Measurements from ENCODE around the gene SELENOO.

The SELENOO gene

GRCh38 chr22:50224071-50224470 lies 23.3 kb downstream of the SELENOO start:
- H4K20me1 ChIP-seq (ENCODE audit: insufficient read depth, low read length), result peaks cover 51% of the 10 kb centered on the region
- ATAC-seq (ENCODE audit: insufficient read depth, low read depth), result no peak
- H3K4me3 ChIP-seq (ENCODE audit: low read depth in 1 of 2, low read length in 2 of 2), result no peak overlapping the region
- DNase-seq, result no peak
- no peak overlapping the region for H3K4me2 ChIP-seq (ENCODE audit: insufficient read depth, low read length)
- H3K27ac ChIP-seq (ENCODE audit: low read length), result no peak overlapping the region
- no peak for TF ChIP-seq CTCF (IDR thresholded peaks at IDR 0.05; ENCODE audit: borderline replicate concordance, extremely low read depth, low read length, poor library complexity, severe bottlenecking)
- no peak for TF ChIP-seq EZH2 (IDR thresholded peaks at IDR 0.05; ENCODE audit: borderline replicate concordance, low read depth, low read length, severe bottlenecking)
- no peaks in the 10 kb centered on the region for H3K27me3 ChIP-seq (ENCODE audit: insufficient read depth, low read length, poor library complexity)
- H3K4me1 ChIP-seq (ENCODE audit: insufficient read depth, low read length), result no peaks in the 10 kb centered on the region
- H3K79me2 ChIP-seq (ENCODE audit: insufficient read depth, low read length), result 0 out of 2 replicates have a peak, but pooled peaks cover under 1% of the 10 kb centered on the region
- H3K9me3 ChIP-seq (ENCODE audit: insufficient read depth, low read length, severe bottlenecking), result no peaks in the 10 kb centered on the region
- no peak overlapping the region for H2AFZ ChIP-seq (ENCODE audit: low read depth, low read length)
- H3K9ac ChIP-seq (ENCODE audit: low read depth, low read length), result no peak overlapping the region
- H3K36me3 ChIP-seq (ENCODE audit: insufficient read depth, low read length), result peaks cover 87% of the 10 kb centered on the region

DNA sequence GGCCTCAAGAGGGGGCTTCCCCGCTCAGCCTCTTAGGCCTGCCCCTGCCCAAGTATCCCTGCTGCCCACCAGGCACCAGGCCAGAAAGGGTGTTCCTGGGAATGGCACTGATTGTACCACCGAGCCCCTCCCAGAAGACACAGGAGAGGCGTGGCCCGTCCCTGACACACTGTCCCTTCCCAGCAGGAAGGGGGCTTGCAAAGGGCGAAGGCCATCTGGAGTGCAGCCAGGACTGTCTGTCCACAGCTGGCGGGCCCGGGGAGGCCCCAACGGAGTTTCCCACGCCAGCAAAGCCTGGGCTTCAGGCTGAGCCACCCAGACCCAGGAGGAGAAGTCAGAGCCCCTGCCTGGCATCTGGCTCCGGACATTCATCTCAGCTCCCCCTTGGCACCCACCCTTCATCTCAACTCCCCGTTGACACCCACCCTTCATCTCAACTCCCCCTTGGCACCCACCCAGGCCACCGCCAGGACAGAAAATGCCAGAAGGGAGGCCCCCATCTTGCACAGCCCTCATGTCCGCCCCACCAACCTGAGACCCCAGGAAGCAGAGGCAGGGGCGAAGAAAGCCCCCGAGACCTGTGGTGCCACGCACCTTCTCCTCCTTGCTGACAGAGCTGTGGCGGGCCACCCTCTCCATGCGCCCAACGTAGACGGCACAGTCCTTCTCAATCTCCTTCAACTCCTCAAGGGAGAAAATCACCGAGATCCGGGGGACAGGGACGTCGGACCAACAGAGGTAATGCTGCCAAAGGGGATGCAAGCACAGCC lies 24.6 kb downstream of the SELENOO start:
- no peak for TF ChIP-seq EZH2 (IDR thresholded peaks at IDR 0.05; ENCODE audit: borderline replicate concordance, low read depth, low read length, severe bottlenecking)
- TF ChIP-seq CTCF (IDR thresholded peaks at IDR 0.05; ENCODE audit: borderline replicate concordance, extremely low read depth, low read length, poor library complexity, severe bottlenecking), result no peak

DNA sequence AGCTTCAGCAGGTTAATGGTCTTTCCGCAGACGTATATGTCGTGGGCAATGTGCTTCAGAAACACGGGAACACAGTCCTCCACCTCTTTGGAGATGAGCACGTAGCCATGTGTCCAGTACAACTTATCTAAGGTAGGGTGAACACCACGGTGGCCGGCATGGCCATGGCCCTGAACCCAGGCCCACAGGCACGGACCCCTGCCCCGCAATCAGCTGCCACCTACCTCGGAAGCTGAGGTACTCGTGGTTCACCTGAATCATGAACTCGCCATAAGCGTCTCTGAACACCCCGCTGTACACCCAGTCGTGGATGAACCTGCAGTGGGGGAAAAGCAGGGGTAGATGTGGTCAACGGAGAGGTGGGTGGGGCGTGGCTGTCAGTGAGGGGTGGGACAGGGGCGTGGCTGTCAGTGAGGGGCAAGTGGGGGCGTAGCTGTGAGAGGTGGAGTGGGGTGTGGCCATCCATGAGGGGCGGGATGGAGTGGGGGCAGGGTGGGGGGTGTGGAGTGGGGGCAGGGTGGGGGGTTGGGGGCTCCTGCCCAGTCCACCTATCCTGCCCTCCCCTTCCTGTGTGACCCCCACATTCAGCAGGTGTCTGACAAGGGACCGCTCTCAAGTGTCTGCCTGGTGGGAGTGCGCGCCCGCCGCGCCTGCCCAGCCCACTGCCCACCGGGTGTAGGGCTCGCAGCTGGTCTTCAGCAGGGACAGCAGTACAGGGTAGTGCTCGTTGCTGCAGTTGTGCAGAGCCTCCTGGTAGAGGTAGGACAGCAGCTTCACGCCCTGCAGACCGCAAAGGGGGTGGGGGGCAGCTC lies 25.5 kb downstream of the SELENOO start:
- Histone ChIP-seq H4K20me1 (ENCODE audit: insufficient read depth, low read length) (peaks cover 36% of the 10 kb centered on the region), H3K79me2 (ENCODE audit: insufficient read depth, low read length) (peaks cover 12% of the 10 kb centered on the region; the same call in 1 of the 2 replicates), H3K4me2 (ENCODE audit: insufficient read depth, low read length) (no peak overlapping the region), H3K4me3 (ENCODE audit: low read depth in 1 of 2, low read length in 2 of 2) (no peak overlapping the region), H3K27ac (ENCODE audit: low read length) (no peak overlapping the region), H3K9ac (ENCODE audit: low read depth, low read length) (no peak overlapping the region), H3K36me3 (ENCODE audit: insufficient read depth, low read length) (peaks cover 73% of the 10 kb centered on the region), H3K9me3 (ENCODE audit: insufficient read depth, low read length, severe bottlenecking) (no peaks in the 10 kb centered on the region), H3K4me1 (ENCODE audit: insufficient read depth, low read length) (no peaks in the 10 kb centered on the region), H3K27me3 (ENCODE audit: insufficient read depth, low read length, poor library complexity) (no peaks in the 10 kb centered on the region), H2AFZ (ENCODE audit: low read depth, low read length) (no peak overlapping the region)
- DNase-seq, result no peak
- ATAC-seq (ENCODE audit: insufficient read depth, low read depth), result no peak
- TF ChIP-seq EZH2 (IDR thresholded peaks at IDR 0.05; ENCODE audit: borderline replicate concordance, low read depth, low read length, severe bottlenecking) (no peak), CTCF (IDR thresholded peaks at IDR 0.05; ENCODE audit: borderline replicate concordance, extremely low read depth, low read length, poor library complexity, severe bottlenecking) (no peak)

More for the DNA sequence above, 24.6 kb downstream of the SELENOO start:
- H3K36me3 ChIP-seq (ENCODE audit: insufficient read depth, low read length), result peaks cover 82% of the 10 kb centered on the region
- no peaks in the 10 kb centered on the region for H3K9me3 ChIP-seq (ENCODE audit: insufficient read depth, low read length, severe bottlenecking)
- no peak for DNase-seq
- no peaks in the 10 kb centered on the region for H3K27me3 ChIP-seq (ENCODE audit: insufficient read depth, low read length, poor library complexity)
- H3K27ac ChIP-seq (ENCODE audit: low read length), result no peak overlapping the region
- ATAC-seq (ENCODE audit: insufficient read depth, low read depth), result no peak
- H2AFZ ChIP-seq (ENCODE audit: low read depth, low read length), result no peak overlapping the region
- H3K4me1 ChIP-seq (ENCODE audit: insufficient read depth, low read length), result no peaks in the 10 kb centered on the region
- no peak overlapping the region for H3K9ac ChIP-seq (ENCODE audit: low read depth, low read length)
- peaks cover 44% of the 10 kb centered on the region for H4K20me1 ChIP-seq (ENCODE audit: insufficient read depth, low read length)
- no peak overlapping the region for H3K4me3 ChIP-seq (ENCODE audit: low read depth in 1 of 2, low read length in 2 of 2)
- H3K4me2 ChIP-seq (ENCODE audit: insufficient read depth, low read length), result no peak overlapping the region
- peaks cover 9% of the 10 kb centered on the region; the same call in 1 of the 2 replicates for H3K79me2 ChIP-seq (ENCODE audit: insufficient read depth, low read length)

All from DND-41 (cell line).